Globus pallidus (tissue), 1 donor: ENCODE results near the gene MAML2.
A peak's percentile ranks its signal among the peaks of the same experiment; 100 is the strongest.

Source experiments
- DNase-seq: peaks from one replicate; pipeline ENCODE4 v3.0.0-alpha.2; 2015; ENCODE audit warnings: low spot score

MAML2 gene

GRCh38 chr11:96241331-96241841 is 101.6 kb downstream of the MAML2 start:
- DNase-seq = no peak

GRCh38 chr11:96238563-96239135 is 104.3 kb downstream of the MAML2 start:
- no peak for DNase-seq

- DNase-seq = no peak
These were observed 105.2 kb downstream of the MAML2 start for GRCh38 chr11:96237766-96238266.

DNA sequence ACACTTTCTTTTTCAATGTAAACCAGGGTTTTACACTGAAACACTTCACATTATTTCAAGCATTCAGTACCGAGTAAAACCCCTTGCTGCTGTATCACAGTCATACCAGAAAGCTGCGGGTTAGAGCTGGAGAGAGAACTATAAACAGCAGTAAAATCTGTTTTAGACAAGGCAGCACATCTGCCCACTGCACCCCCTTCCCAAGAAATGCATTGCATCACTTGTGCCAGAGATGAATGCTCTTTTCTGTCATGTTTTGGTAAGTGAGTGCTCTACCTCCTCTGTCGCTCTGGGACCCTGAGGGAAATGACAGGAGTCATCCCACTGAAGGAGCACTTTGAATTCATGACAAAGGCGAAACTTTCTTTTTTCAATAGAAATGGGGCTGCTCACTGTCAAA is 107.2 kb downstream of the MAML2 start:
- no peak for DNase-seq

GRCh38 chr11:96234866-96235441 is 108.0 kb downstream of the MAML2 start:
- DNase-seq = no peak

- DNase-seq = no peak
These were observed 110.9 kb downstream of the MAML2 start for GRCh38 chr11:96232132-96232531.

GRCh38 chr11:96230686-96231085 is 112.3 kb downstream of the MAML2 start:
- peak; percentile 40 for DNase-seq

DNA sequence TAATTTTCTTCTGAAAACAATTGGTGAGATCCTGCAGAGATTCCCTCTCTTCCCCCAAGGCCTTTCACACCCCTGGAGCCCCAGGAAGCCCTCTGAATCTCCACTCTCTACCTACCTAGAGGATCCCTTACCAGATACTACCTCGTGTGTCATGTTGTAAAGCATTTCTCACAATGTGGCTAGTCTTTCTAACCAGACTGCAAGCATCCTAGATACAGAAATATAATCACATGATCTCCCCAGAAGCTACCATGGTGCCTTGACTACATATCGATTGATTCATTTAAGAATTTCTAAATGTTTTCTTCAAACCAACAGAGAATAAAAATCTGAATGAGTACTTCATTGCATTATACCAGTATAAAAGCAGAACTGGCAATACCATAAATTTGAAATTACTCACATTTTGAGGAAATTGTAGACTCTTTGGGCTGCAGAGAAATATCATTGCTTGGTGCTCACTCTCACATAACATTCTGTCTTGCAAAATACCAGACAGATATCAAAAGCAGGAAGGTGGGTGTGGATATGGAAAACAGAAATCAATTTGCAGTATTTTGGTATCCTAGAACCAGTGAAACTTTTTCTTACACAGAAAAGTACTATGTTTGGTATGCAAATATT is 113.5 kb downstream of the MAML2 start:
- no peak for DNase-seq

- no peak for DNase-seq
These were observed 114.1 kb downstream of the MAML2 start for GRCh38 chr11:96228910-96229309.

DNA sequence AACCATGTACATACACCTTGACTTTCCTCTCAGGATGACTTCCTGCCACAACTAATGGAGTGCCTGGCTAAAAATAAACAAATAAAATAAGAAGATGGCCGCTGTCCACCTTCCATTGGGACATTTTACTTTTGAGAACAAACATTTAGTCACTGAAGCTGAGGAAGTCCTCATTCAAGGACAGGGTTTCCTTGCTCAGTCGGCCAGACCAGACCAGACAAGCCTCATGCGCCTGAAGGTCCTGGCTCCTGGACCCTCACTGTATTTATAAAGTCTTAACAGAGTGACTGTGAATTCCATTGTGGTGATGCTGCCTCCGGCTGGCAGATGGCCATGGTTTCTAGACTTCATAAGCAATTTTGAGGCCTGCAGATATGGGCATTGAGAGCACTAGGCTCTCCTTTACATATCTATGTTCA is 114.5 kb downstream of the MAML2 start:
- DNase-seq = no peak

- DNase-seq = no peak
These were observed 115.8 kb downstream of the MAML2 start for GRCh38 chr11:96227244-96227643.

DNA sequence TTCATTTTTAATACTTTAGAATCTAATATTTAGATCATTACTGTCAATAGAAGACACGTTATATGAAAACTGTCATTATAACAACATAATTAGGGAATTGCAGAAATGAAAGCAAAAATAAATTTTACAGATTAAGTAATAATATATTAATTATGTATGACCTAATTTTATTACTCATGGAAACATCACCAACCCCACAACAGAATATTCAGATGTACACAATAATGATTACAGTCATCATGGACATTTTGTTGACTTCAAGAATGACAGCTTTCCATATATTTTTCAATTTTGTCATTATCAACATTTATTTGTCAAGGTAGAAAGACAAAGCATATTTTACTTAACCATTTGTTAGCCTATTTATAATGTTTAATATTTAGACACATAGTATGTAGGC is 119.9 kb downstream of the MAML2 start:
- no peak for DNase-seq

- DNase-seq = no peak
These were observed 120.9 kb downstream of the MAML2 start for GRCh38 chr11:96222102-96222501.

DNA sequence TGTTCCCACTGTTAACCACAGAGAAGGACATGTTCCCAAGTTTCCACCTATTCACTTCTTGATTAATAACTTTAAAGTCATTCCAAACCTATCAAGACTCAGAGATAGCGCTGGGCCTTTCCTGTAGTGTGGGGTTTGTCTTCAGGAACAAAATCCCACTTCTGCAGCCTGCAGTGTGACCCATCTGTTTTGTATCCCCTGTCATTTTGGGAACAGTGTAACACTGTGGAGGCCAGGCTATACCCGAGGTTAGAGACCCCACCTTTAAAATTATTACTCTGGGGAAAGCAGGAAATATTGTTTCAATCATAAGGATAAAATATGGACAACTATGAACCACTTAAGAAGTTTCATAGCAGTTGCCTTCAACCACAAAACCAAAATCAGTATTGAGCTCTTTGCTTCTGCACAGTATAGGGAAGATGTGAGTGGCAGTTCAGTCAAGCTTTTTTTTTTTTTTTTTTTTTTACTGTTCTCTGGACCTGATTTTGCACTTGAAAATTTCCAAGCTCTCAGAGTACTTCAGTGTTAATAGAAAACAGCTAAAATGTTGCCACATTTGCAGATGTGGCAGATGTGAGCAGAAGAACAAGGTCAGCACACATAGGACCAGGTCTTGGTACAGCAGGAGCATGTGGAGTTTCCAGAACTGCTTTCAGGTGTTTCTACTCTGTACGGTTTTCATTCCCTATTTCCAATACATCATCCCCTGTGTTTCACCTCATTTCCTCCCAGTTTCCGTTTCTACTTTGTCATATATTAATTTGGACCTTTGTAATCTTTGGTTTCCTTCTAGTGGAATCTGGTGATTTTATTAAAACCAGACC is 121.5 kb downstream of the MAML2 start:
- DNase-seq = no peak

- DNase-seq = no peak
These were observed 122.9 kb downstream of the MAML2 start for GRCh38 chr11:96219981-96220623.

DNA sequence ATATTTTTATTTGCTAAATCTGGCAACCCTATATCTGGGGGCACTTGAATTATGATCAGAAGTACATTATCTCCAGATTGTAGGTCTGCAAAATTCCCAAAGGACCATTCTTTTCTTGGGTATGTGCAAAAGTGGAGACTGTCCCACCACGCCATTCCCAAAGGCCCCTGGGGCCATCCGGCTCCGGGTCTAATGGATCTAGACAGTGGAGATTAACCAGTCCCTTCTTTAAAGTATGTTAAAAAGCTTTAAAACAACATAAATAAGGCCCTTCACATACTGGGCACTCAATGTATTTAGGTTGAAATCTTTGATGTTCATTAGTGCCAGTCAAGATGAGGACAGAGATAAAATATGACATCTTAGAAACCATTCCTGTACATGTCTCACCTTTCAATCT is 124.1 kb downstream of the MAML2 start:
- DNase-seq = no peak

- DNase-seq = no peak
These were observed 125.0 kb downstream of the MAML2 start for GRCh38 chr11:96218006-96218405.

DNA sequence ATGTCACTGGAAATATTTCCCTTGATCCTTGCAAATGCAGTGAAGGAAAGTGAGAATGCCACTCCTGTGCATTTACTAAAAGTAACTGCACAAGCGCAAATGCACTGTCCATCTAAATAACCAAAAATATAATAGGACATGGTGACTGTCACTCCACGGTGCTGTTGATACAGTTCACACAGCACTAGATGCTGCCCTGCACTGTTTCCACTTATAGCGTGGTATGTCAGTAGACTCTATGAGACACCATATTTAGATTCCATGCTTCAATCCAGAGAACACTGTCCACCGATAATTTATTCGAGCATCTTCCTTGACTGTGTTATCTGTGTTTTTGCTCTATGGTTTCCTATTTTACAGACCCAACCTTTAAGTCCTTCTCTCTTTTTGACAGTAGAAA is 125.8 kb downstream of the MAML2 start:
- DNase-seq = no peak

GRCh38 chr11:96215826-96216225 is 127.2 kb downstream of the MAML2 start:
- DNase-seq = no peak

DNA sequence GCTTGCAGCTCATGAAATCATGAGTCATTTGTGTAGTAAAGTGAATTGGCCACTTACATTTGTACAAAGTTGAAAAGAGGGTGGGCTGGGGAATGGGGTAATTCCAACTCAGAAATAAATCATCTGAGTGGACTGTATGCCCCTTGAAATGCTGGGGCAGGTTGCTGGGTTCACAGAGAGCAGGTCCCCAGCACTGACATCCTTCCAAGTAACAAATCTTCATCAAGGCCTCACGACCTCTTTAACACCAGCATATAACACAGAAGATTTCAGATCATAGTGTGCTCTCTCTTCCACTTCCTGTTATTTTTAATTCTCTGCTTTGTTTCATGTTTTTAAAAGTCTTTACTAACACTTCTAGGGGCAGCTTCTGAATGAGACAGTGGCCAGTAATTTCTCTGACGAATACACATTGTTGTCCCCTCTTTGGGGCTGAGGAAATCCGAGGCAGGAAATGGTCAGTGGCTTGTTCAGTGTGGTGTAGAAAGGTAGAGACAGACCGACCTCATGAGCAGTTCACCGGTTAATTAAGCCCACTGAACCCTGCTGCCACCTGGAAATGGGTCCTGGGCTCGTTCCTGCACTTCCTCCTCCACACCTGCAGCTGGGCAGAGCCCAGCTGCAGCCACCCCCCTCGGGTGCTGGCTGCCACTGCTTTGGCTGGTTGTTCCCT is 127.7 kb downstream of the MAML2 start:
- DNase-seq = no peak

DNA sequence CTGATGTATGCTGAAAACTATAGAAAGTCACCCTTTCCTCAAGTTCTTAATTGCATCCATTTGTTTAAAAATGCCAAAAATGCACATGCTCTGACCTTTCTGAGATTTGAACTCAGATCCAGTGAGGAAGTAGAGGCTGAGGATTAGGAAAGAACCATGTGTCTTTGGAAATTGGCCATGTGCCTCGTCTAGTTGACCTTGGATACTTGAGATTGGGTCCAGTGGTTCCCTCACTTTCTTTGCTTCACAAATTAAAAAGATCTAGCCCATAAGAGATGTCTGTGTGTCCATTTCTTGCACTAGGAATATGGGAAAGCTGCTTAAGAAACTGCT is 128.3 kb downstream of the MAML2 start:
- no peak for DNase-seq

- no peak for DNase-seq
These were observed 129.5 kb downstream of the MAML2 start for GRCh38 chr11:96213500-96213899.
